ENCODE results near the gene CLP1.
"Not testable (repeated sequence)": the region's sequence is repeated elsewhere in the genome, so short reads cannot be mapped to it uniquely, and the experiment has no call there.

The CLP1 gene

GRCh38 chr11:57641011-57641807 lies 16.4 kb upstream of the CLP1 start:
- DNase-seq (ENCODE audit: low read depth), result no peak

GRCh38 chr11:57643802-57644201 lies 13.8 kb upstream of the CLP1 start:
- no peak for DNase-seq (ENCODE audit: low read depth)

- peak; percentile 79 for DNase-seq (ENCODE audit: low read depth)
Observed at GRCh38 chr11:57644748-57645688, 12.5 kb upstream of the CLP1 start.

- no peak for DNase-seq (ENCODE audit: low read depth)
Observed at GRCh38 chr11:57645689-57646085, 11.9 kb upstream of the CLP1 start.

- no peak for DNase-seq (ENCODE audit: low read depth)
Observed at GRCh38 chr11:57646194-57646798, 11.3 kb upstream of the CLP1 start.

- DNase-seq (ENCODE audit: low read depth), result no peak
Observed at GRCh38 chr11:57646799-57647303, 10.7 kb upstream of the CLP1 start.

- no peak for DNase-seq (ENCODE audit: low read depth)
Observed at GRCh38 chr11:57647372-57647771, 10.2 kb upstream of the CLP1 start.

- no peak for DNase-seq (ENCODE audit: low read depth)
Observed at GRCh38 chr11:57647960-57648800, 9.4 kb upstream of the CLP1 start.

- DNase-seq (ENCODE audit: low read depth), result no peak
Observed at GRCh38 chr11:57648801-57649735, 8.5 kb upstream of the CLP1 start.

GRCh38 chr11:57649826-57650738 lies 7.5 kb upstream of the CLP1 start, which contains the start of gene YPEL4:
YPEL4 (minus strand) TSS chr11:57649912; CDS start chr11:57647107, 2,805 bp downstream.
- DNase-seq (ENCODE audit: low read depth), result peak; percentile 56

- DNase-seq (ENCODE audit: low read depth), result no peak
Observed at GRCh38 chr11:57650739-57651090, 6.8 kb upstream of the CLP1 start.

- DNase-seq (ENCODE audit: low read depth), result no peak
Observed at GRCh38 chr11:57651408-57651807, 6.2 kb upstream of the CLP1 start.

GRCh38 chr11:57652230-57652629 lies 5.3 kb upstream of the CLP1 start:
- DNase-seq (ENCODE audit: low read depth), result not testable (repeated sequence)

- no peak for DNase-seq (ENCODE audit: low read depth)
Observed at GRCh38 chr11:57652662-57653061, 4.9 kb upstream of the CLP1 start.

- DNase-seq (ENCODE audit: low read depth), result no peak
Observed at GRCh38 chr11:57653163-57653562, 4.4 kb upstream of the CLP1 start.

GRCh38 chr11:57656885-57657193 lies 723 bp upstream of the CLP1 start:
- DNase-seq (ENCODE audit: low read depth), result no peak

- DNase-seq (ENCODE audit: low read depth), result no peak
Observed at GRCh38 chr11:57658023-57658361, 430 bp downstream of the CLP1 start.

GRCh38 chr11:57659669-57660068 lies 2.1 kb downstream of the CLP1 start:
- no peak for DNase-seq (ENCODE audit: low read depth)

GRCh38 chr11:57662893-57663292 lies 5.3 kb downstream of the CLP1 start:
- no peak for DNase-seq (ENCODE audit: low read depth)

- DNase-seq (ENCODE audit: low read depth), result no peak
Observed at GRCh38 chr11:57663975-57664374, 6.4 kb downstream of the CLP1 start.

Measured in stimulated activated CD8-positive, alpha-beta memory T cell treated with anti-CD3 and anti-CD28 coated beads, Interleukin-12 subunit alpha, Interleukin-12 subunit beta, amount 100 ng/mL, for 1 hour (primary cell).